ENCODE data around the gene NFE2L3.

The NFE2L3 gene

GRCh38 chr7:26227987-26228386 lies 76.0 kb downstream of the NFE2L3 start:
- no peaks in the 10 kb centered on the region for H3K4me1 ChIP-seq (ENCODE audit: control insufficient read depth, insufficient read depth, low read length)
- no peaks in the 10 kb centered on the region for H3K36me3 ChIP-seq (ENCODE audit: control insufficient read depth, insufficient read depth, low read length)
- no peak overlapping the region for H3K27ac ChIP-seq (ENCODE audit: low read length)
- DNase-seq (ENCODE audit: low read depth, low spot score), result no peak
- no peaks in the 10 kb centered on the region for H3K9me3 ChIP-seq (ENCODE audit: control insufficient read depth, insufficient read depth, low read length)
- H3K4me3 ChIP-seq (ENCODE audit: low read length), result no peak overlapping the region
- no peaks in the 10 kb centered on the region for H3K27me3 ChIP-seq (ENCODE audit: control insufficient read depth, insufficient read depth, low read length)
- no CpG with 5 or more reads among the region's 2 CpGs for WGBS (ENCODE audit: insufficient coverage, insufficient read length)

GRCh38 chr7:26233902-26234511 lies 82.0 kb downstream of the NFE2L3 start:
- Histone ChIP-seq H3K27me3 (ENCODE audit: control insufficient read depth, insufficient read depth, low read length) (no peaks in the 10 kb centered on the region; the same call in 1 of the 2 replicates), H3K4me3 (ENCODE audit: low read length) (no peak overlapping the region), H3K36me3 (ENCODE audit: control insufficient read depth, insufficient read depth, low read length) (no peaks in the 10 kb centered on the region), H3K27ac (ENCODE audit: low read length) (no peak overlapping the region), H3K9me3 (ENCODE audit: control insufficient read depth, insufficient read depth, low read length) (no peaks in the 10 kb centered on the region), H3K4me1 (ENCODE audit: control insufficient read depth, insufficient read depth, low read length) (no peaks in the 10 kb centered on the region)
- no CpG with 5 or more reads among the region's 5 CpGs for WGBS (ENCODE audit: insufficient coverage, insufficient read length)
- no peak for DNase-seq (ENCODE audit: low read depth, low spot score)
